ENCODE data around the gene ZFYVE21.

ZFYVE21 gene

DNA sequence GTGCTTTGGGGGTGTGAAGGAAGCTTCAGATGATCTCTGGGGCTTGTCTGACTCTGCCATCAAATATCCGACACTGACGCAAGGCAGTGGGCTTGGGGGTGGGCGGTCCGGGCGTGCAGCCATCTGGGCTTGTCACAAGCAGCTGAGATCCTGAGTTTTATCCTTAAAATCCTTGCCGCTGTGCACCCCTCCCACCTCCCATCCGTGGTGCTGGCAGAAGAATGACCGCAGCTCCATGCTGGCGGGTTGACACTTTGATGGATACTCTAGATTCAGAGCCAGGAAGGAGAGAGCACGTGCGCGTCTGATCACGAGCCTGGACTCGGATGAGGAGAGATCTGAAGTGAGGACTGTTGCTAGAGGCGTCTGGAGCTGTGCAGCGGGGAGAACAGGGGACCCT lies 3.0 kb downstream of the ZFYVE21 start:
- no peak for DNase-seq
- no peak overlapping the region for H3K4me3 ChIP-seq (ENCODE audit: low read depth in 1 of 2, low read length in 2 of 2)
- peaks cover 19% of the 10 kb centered on the region for H3K36me3 ChIP-seq (ENCODE audit: insufficient read depth, low read length)
- H3K9ac ChIP-seq (ENCODE audit: low read depth, low read length), result no peak overlapping the region
- no peak for ATAC-seq (ENCODE audit: insufficient read depth, low read depth)
- H4K20me1 ChIP-seq (ENCODE audit: insufficient read depth, low read length), result peaks cover 57% of the 10 kb centered on the region
- no peak overlapping the region for H2AFZ ChIP-seq (ENCODE audit: low read depth, low read length)
- H3K27ac ChIP-seq (ENCODE audit: low read length), result no peak overlapping the region
- H3K4me2 ChIP-seq (ENCODE audit: insufficient read depth, low read length), result no peak overlapping the region
- peaks cover 30% of the 10 kb centered on the region for H3K4me1 ChIP-seq (ENCODE audit: insufficient read depth, low read length)
- peaks cover 85% of the 10 kb centered on the region for H3K79me2 ChIP-seq (ENCODE audit: insufficient read depth, low read length)
- TF ChIP-seq EZH2 (IDR thresholded peaks at IDR 0.05; ENCODE audit: borderline replicate concordance, low read depth, low read length, severe bottlenecking), result no peak
- TF ChIP-seq, protein P1, sequence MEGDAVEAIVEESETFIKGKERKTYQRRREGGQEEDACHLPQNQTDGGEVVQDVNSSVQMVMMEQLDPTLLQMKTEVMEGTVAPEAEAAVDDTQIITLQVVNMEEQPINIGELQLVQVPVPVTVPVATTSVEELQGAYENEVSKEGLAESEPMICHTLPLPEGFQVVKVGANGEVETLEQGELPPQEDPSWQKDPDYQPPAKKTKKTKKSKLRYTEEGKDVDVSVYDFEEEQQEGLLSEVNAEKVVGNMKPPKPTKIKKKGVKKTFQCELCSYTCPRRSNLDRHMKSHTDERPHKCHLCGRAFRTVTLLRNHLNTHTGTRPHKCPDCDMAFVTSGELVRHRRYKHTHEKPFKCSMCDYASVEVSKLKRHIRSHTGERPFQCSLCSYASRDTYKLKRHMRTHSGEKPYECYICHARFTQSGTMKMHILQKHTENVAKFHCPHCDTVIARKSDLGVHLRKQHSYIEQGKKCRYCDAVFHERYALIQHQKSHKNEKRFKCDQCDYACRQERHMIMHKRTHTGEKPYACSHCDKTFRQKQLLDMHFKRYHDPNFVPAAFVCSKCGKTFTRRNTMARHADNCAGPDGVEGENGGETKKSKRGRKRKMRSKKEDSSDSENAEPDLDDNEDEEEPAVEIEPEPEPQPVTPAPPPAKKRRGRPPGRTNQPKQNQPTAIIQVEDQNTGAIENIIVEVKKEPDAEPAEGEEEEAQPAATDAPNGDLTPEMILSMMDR (IDR thresholded peaks at IDR 0.05; ENCODE audit: borderline replicate concordance, extremely low read depth, low read length, poor library complexity, severe bottlenecking), result no peak
- H3K9me3 ChIP-seq (ENCODE audit: insufficient read depth, low read length, severe bottlenecking), result no peaks in the 10 kb centered on the region
- no peaks in the 10 kb centered on the region for H3K27me3 ChIP-seq (ENCODE audit: insufficient read depth, low read length, poor library complexity)

DNA sequence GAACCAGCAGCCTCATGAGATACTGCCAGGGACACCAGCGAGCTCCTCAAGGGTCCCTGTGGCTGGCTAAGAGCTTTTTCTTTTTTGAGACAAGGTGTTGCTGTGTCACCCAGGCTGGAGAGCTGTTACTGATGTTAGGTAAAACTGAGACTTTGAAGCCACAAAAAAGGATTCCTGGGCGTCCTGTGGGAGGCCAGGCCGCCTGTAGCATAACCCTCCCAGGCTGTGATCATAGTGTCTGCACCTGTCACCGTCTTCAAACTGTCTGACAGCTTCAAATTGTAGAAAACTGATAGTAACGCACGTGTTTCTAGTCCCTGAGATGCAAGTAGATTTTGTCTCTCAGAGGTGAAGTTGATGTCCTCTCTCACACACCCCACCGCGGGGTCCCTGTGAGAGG lies 4.1 kb downstream of the ZFYVE21 start:
- H3K27me3 ChIP-seq (ENCODE audit: insufficient read depth, low read length, poor library complexity), result no peaks in the 10 kb centered on the region
- no peak for TF ChIP-seq EZH2 (IDR thresholded peaks at IDR 0.05; ENCODE audit: borderline replicate concordance, low read depth, low read length, severe bottlenecking)
- TF ChIP-seq, protein P1 (IDR thresholded peaks at IDR 0.05; ENCODE audit: borderline replicate concordance, extremely low read depth, low read length, poor library complexity, severe bottlenecking), result no peak
- ATAC-seq (ENCODE audit: insufficient read depth, low read depth) (no peak), DNase-seq (no peak)
- peaks cover 84% of the 10 kb centered on the region for H3K79me2 ChIP-seq (ENCODE audit: insufficient read depth, low read length)
- no peaks in the 10 kb centered on the region for H3K9me3 ChIP-seq (ENCODE audit: insufficient read depth, low read length, severe bottlenecking)
- H3K4me3 ChIP-seq (ENCODE audit: low read depth in 1 of 2, low read length in 2 of 2), result no peak overlapping the region
- no peak overlapping the region for H3K9ac ChIP-seq (ENCODE audit: low read depth, low read length)
- no peak overlapping the region for H3K27ac ChIP-seq (ENCODE audit: low read length)
- no peak overlapping the region for H2AFZ ChIP-seq (ENCODE audit: low read depth, low read length)
- peaks cover 20% of the 10 kb centered on the region for H3K4me1 ChIP-seq (ENCODE audit: insufficient read depth, low read length)
- no peak overlapping the region for H3K4me2 ChIP-seq (ENCODE audit: insufficient read depth, low read length)
- peaks cover 13% of the 10 kb centered on the region; the same call in 1 of the 2 replicates for H3K36me3 ChIP-seq (ENCODE audit: insufficient read depth, low read length)
- peaks cover 61% of the 10 kb centered on the region for H4K20me1 ChIP-seq (ENCODE audit: insufficient read depth, low read length)

DNA sequence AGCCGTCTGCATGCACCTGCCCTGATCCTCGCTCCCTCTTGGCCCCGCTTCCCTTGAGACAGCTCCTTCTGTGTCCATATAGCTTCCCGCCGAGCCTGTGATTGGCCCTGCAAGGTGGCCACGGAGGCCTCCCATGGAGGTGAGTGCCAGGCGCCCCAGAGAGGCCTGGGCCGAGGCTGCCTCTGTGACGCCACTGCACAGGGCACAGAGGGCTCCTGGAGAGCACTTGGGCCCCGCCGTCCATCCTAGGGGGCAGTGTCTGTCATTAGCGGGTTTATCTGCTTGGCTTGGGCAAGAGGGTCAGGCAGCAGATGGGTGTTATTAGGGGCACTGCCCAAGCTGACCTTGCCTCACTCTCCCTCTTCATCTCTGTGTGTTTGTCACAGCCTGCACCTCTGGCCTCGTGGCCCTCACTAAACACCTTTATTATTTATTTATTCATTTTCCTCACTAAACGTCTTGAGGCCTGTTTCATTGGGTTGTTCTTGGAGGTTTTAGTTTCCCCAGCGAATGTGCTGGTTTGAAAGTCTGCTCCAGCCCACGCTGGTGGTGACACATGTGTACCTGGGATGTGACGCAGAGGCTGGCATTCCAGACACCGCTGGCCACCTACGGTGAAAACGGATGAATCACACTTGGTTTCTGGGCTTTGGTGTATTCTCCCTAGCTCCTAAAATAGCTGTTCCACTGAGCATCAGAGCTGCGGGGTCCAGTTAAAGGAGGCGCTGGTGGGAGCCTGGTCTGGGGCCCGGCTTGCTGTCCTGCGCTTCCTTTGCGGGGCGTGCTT lies 5.9 kb downstream of the ZFYVE21 start:
- TF ChIP-seq, protein P1 (IDR thresholded peaks at IDR 0.05; ENCODE audit: borderline replicate concordance, extremely low read depth, low read length, poor library complexity, severe bottlenecking), result no peak
- TF ChIP-seq EZH2 (IDR thresholded peaks at IDR 0.05; ENCODE audit: borderline replicate concordance, low read depth, low read length, severe bottlenecking), result no peak
- Histone ChIP-seq H3K4me1 (ENCODE audit: insufficient read depth, low read length) (peaks cover 17% of the 10 kb centered on the region), H3K9me3 (ENCODE audit: insufficient read depth, low read length, severe bottlenecking) (no peaks in the 10 kb centered on the region), H3K79me2 (ENCODE audit: insufficient read depth, low read length) (peaks cover 89% of the 10 kb centered on the region), H3K4me2 (ENCODE audit: insufficient read depth, low read length) (no peak overlapping the region), H3K27me3 (ENCODE audit: insufficient read depth, low read length, poor library complexity) (no peaks in the 10 kb centered on the region), H4K20me1 (ENCODE audit: insufficient read depth, low read length) (peaks cover 63% of the 10 kb centered on the region), H3K4me3 (ENCODE audit: low read depth in 1 of 2, low read length in 2 of 2) (no peak overlapping the region), H2AFZ (ENCODE audit: low read depth, low read length) (no peak overlapping the region), H3K27ac (ENCODE audit: low read length) (no peak overlapping the region), H3K36me3 (ENCODE audit: insufficient read depth, low read length) (peaks cover 22% of the 10 kb centered on the region), H3K9ac (ENCODE audit: low read depth, low read length) (no peak overlapping the region)
- ATAC-seq (ENCODE audit: insufficient read depth, low read depth) (no peak), DNase-seq (no peak)
